GM13977 (cell line): ENCODE results near the gene GLTPD2.

Experiments
- DNase-seq: peaks from one replicate; pipeline ENCODE4 v3.0.0; 2012; ENCODE audit warnings: low spot score
- in situ Hi-C: fragments of 300-500 bp; cut with MboI; formaldehyde crosslinking; loops from one replicate; pipeline ENCODE4 v1.12.0; 2022; ENCODE audit warnings: low sequenced_read_pairs, low pct_unique_long_range_greater_than_20kb, mixed read lengths, inconsistent platforms; ENCODE audit not compliant: unreplicated experiment
- TF ChIP-seq, protein P1 (sequence below): IDR thresholded peaks from 2 replicates; pipeline ENCODE4 v1.5.1; 2012; ENCODE audit warnings: mild to moderate bottlenecking, control low read depth; ENCODE audit not compliant: insufficient read depth; ENCODE audit errors: extremely low read depth, missing control alignments

GLTPD2 gene

DNA sequence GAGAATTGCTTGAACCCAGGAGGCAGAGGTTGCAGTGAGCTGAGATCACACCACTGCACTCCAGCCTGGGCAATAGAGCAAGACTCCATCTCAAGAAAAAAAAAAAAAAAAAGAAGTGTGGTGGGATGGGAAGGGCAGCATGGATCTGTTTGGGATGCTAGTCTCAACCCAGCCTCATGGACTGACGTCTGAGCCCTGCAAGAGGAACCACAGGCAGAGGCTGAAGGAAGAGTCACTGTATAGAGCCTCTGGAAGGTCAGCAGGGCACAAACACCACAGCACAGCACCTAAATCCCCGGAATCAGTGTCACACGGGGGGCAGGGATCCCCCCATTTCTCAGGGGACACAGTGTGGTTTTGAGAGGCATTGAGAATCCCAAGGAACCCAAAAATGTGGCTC, 38.2 kb upstream of the GLTPD2 start:
- in situ Hi-C loops = no loop called here
- DNase-seq = no peak
- TF ChIP-seq, protein P1, sequence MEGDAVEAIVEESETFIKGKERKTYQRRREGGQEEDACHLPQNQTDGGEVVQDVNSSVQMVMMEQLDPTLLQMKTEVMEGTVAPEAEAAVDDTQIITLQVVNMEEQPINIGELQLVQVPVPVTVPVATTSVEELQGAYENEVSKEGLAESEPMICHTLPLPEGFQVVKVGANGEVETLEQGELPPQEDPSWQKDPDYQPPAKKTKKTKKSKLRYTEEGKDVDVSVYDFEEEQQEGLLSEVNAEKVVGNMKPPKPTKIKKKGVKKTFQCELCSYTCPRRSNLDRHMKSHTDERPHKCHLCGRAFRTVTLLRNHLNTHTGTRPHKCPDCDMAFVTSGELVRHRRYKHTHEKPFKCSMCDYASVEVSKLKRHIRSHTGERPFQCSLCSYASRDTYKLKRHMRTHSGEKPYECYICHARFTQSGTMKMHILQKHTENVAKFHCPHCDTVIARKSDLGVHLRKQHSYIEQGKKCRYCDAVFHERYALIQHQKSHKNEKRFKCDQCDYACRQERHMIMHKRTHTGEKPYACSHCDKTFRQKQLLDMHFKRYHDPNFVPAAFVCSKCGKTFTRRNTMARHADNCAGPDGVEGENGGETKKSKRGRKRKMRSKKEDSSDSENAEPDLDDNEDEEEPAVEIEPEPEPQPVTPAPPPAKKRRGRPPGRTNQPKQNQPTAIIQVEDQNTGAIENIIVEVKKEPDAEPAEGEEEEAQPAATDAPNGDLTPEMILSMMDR = no peak

DNA sequence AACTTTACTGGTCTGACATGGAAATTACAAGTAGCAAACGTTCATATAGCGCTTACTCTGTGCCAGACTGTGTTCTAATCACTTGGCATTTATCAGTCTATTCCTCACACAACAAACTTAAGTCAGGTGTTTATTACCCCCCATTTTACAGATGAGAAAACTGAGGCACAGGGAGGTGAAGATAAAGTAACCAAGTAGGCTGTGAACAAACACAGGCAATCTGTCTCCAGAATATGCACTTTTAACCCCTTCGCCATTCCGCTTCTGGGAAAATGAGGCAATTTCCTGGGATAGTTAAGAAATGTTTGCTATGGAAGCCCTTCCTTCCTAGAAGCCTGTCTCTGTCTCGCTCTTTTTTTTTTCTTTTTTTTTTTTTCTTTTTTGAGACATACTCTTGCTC, 36.8 kb upstream of the GLTPD2 start:
- in situ Hi-C loops = no loop called here
- TF ChIP-seq, protein P1 = no peak
- DNase-seq = no peak

DNA sequence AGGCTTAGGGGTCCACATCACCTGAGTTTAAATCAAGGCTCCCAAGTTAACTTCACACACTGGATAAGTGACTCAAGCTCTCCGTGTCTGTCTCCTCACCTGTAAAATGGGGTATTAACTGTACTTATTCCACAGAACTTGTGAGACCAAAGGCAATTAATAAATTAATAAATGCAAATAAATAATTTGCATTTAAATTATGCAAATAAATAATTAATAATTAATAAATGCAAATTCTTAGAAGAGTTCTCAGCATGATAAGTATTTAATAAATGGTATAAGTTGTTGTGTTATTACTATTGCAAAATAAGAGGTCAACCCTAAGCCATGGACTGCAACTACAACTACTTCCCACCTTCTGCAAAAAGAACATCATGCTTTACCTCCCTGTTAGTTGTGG, 35.4 kb upstream of the GLTPD2 start:
- TF ChIP-seq, protein P1 = no peak
- in situ Hi-C loops = no loop called here
- DNase-seq = no peak

DNA sequence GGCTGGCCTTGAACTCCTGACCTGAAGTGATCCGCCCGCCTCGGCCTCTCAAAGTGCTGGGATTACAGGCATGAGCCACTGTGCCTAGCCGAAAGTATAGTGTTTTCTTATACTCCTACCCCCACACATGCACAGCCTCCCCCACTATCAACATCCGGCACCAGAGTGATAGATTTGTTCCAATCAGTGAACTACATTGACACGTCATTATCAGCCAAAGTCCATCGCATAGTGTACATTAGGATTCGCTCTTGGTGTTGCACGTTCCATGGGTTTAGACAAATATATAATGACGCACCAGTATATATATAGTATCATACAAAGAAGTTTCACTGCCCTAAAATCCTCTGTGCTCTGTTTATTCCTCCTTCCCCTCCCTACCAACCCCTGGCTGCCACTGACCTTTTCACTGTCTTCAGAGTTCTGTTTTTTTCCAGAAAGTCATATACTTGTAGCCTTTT, 29.0 kb upstream of the GLTPD2 start:
- no peak for DNase-seq
- TF ChIP-seq, protein P1 = no peak
- in situ Hi-C loops = no loop called here

- DNase-seq = no peak
- in situ Hi-C loops = no loop called here
- TF ChIP-seq, protein P1 = no peak
Measured at GRCh38 chr17:4764595-4764994, 24.2 kb upstream of the GLTPD2 start.

DNA sequence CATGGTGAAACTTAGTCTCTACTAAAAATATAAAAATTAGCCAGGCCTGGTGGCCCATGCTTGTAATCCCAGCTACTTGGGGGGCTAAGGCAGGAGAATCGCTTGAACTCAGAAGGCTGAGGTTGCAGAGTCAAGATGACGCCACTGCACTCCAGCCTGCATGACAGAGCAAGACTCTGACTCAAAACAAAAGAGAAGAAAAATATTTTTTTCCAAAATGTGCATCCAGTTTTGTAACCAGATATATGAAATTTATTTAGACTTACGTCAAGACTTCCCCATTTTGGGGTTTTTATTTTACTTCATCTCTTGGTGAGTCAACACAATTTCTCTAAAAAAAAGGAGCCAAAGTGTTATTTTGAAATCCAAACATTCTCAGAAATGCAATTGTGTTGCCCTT, 22.6 kb upstream of the GLTPD2 start:
- DNase-seq = no peak
- in situ Hi-C loops = no loop called here
- TF ChIP-seq, protein P1 = no peak

DNA sequence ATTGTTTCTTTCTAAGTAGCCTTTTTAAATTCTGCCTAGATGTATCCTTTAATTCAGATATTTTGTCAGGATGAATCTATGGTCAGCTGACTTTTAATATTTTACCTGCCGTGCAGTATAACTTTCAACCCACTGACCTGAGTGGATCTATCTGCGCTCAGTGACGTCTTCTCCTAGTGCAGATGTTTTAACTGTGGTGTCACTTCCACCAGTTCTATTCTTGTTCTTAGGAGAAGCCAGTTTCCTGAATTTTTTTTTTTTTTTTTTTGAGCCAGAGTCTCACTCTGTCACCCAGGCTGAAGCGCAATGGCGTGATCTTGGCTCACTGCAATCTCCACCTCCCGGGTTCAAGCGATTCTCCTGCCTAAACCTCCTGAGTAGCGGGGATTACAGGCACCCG, 22.0 kb upstream of the GLTPD2 start:
- no peak for DNase-seq
- TF ChIP-seq, protein P1 = no peak
- in situ Hi-C loops = no loop called here
